ENCODE data around the gene WDR33. TPM values are rescaled to one million over a fixed set of nuclear protein-coding genes. Genes with fewer than 3 reads are reported as not detected.
A peak's percentile ranks its signal among the peaks of the same experiment; 100 is the strongest.

WDR33 gene
- total and polyA plus RNA-seq, 2 of the 13 experiments (the other 11 are each of a cell fraction or from before 2014, with no cell fraction given) = 54.9 to 78.2 TPM

GRCh38 chr2:127784965-127785518 lies 25.9 kb downstream of the WDR33 start (continued):
- TF ChIP-seq FOXP4 (CRISPR knock-in tag; IDR thresholded peaks at IDR 0.05) (peak; percentile 71), ETV5 (CRISPR knock-in tag; IDR thresholded peaks at IDR 0.05; ENCODE audit: borderline replicate concordance) (no peak; the same call in 1 of the 2 replicates), HHEX (CRISPR knock-in tag; IDR thresholded peaks at IDR 0.05) (peak; percentile 59; the same call in 1 of the 2 replicates), CEBPG (CRISPR knock-in tag; IDR thresholded peaks at IDR 0.05) (peak; percentile 70), ZNF614 (CRISPR knock-in tag; IDR thresholded peaks at IDR 0.05; ENCODE audit: borderline replicate concordance) (peak; percentile 81; the same call in 1 of the 2 replicates), ZNF816 (CRISPR knock-in tag; IDR thresholded peaks at IDR 0.05; ENCODE audit: borderline replicate concordance) (peak; percentile 61; the same call in 1 of the 2 replicates), NR0B2 (CRISPR knock-in tag; IDR thresholded peaks at IDR 0.05) (no peak), TAF15 (IDR thresholded peaks at IDR 0.05; ENCODE audit: low read depth, low read length, poor library complexity, severe bottlenecking) (no peak), ZNF496 (CRISPR knock-in tag; IDR thresholded peaks at IDR 0.05; ENCODE audit: insufficient replicate concordance) (no peak), DMTF1 (CRISPR knock-in tag; IDR thresholded peaks at IDR 0.05) (no peak), NFE2 (CRISPR knock-in tag; IDR thresholded peaks at IDR 0.05) (no peak), RXRB (CRISPR knock-in tag; IDR thresholded peaks at IDR 0.05; ENCODE audit: borderline replicate concordance) (peak; percentile 74), ZNF331 (CRISPR knock-in tag; IDR thresholded peaks at IDR 0.05) (peak; percentile 76), KDM1A (CRISPR knock-in tag; IDR thresholded peaks at IDR 0.05) (peak; percentile 35; the same call in 1 of the 2 replicates), ZNF282 (IDR thresholded peaks at IDR 0.05; ENCODE audit: partially characterized antibody) (no peak), ZC3H4 (CRISPR knock-in tag; IDR thresholded peaks at IDR 0.05; ENCODE audit: borderline replicate concordance) (no peak), GLI4 (CRISPR knock-in tag; IDR thresholded peaks at IDR 0.05; ENCODE audit: borderline replicate concordance) (no peak), ZBTB21 (CRISPR knock-in tag; IDR thresholded peaks at IDR 0.05) (no peak; the same call in 1 of the 2 replicates), HNRNPUL1 (IDR thresholded peaks at IDR 0.05; ENCODE audit: low read depth, low read length) (no peak), TBX2 (CRISPR knock-in tag; IDR thresholded peaks at IDR 0.05; ENCODE audit: borderline replicate concordance) (peak; percentile 57; the same call in 1 of the 2 replicates), ZNF432 (CRISPR knock-in tag; IDR thresholded peaks at IDR 0.05; ENCODE audit: borderline replicate concordance) (no peak), ZBTB46 (CRISPR knock-in tag; IDR thresholded peaks at IDR 0.05; ENCODE audit: borderline replicate concordance) (no peak), ZNF12 (CRISPR knock-in tag; IDR thresholded peaks at IDR 0.05) (peak; percentile 20; the same call in 1 of the 2 replicates)
